H1 (cell line): ENCODE measurements around the gene NHS. TPM values are rescaled to one million over a fixed set of nuclear protein-coding genes. Genes with fewer than 3 reads are reported as not detected.

Experiments used
- CTCF ChIA-PET: fragments of 300-600 bp; sonication (Branson Sonifier 250); formaldehyde crosslinking; loops from one replicate; lab custom pipeline; 2021; ENCODE audit not compliant: partially characterized antibody; lab: Charles Lee
- POLR2A ChIA-PET: fragments of 300-600 bp; sonication (Branson Sonifier 250); formaldehyde crosslinking; loops from one replicate; lab custom pipeline; 2021; ENCODE audit warnings: inconsistent platforms; ENCODE audit not compliant: partially characterized antibody; lab: Charles Lee
- DNase-seq, 2 experiments: peaks; one replicate each; pipeline versions ENCODE4 v3.0.0 to v3.0.0-alpha.2; 2010 to 2022; ENCODE audit warnings: low spot score in 2 of 2, low read depth in 1 of 2, mixed read lengths in 1 of 2
- FAIRE-seq: peaks from 2 replicates; lab custom pipeline; 2011; peaks lifted over from hg19 to GRCh38; lab: Jason Lieb, UNC
- H2AFZ ChIP-seq: 2 replicates; pipeline ENCODE4 v1.8.1; 2012; ENCODE audit warnings: low read length, inconsistent platforms
- H2AK5ac ChIP-seq: 2 replicates; pipeline ENCODE4 v1.6.1; 2013; ENCODE audit warnings: low read depth, low read length
- H2BK120ac ChIP-seq: replicated peaks from 2 replicates; pipeline ENCODE3; 2013; ENCODE audit warnings: low read depth, low read length, inconsistent platforms
- H2BK12ac ChIP-seq: 2 replicates; pipeline ENCODE4 v1.6.1; 2013; ENCODE audit warnings: low read depth, low read length
- H2BK15ac ChIP-seq: 2 replicates; pipeline ENCODE4 v1.6.1; 2013; ENCODE audit warnings: low read length
- H2BK20ac ChIP-seq: 2 replicates; pipeline ENCODE4 v1.6.1; 2013; ENCODE audit warnings: low read length
- H2BK5ac ChIP-seq: 2 replicates; pipeline ENCODE4 v1.6.1; 2013; ENCODE audit warnings: low read depth, low read length
- H3K14ac ChIP-seq: 2 replicates; pipeline ENCODE4 v1.6.1; 2013; ENCODE audit warnings: inconsistent platforms; ENCODE audit not compliant: insufficient read length
- H3K18ac ChIP-seq: 2 replicates; pipeline ENCODE4 v1.6.1; 2013; ENCODE audit warnings: low read length; ENCODE audit errors: extremely low read depth
- H3K23ac ChIP-seq: 2 replicates; pipeline ENCODE4 v1.6.1; 2013; ENCODE audit warnings: inconsistent platforms; ENCODE audit not compliant: insufficient read length
- H3K23me2 ChIP-seq: 2 replicates; pipeline ENCODE4 v1.6.1; 2013; ENCODE audit warnings: low read depth, low read length
- H3K27ac ChIP-seq: 2 replicates; pipeline ENCODE4 v1.6.1; 2011; ENCODE audit warnings: low read depth, low read length, inconsistent platforms
- H3K27me3 ChIP-seq, 4 experiments: replicated peaks in 1 of 4; 1 replicate in 1 of 4; 2 replicates in 3 of 4; pipeline versions ENCODE4 v1.6.1 to v1.8.1; 2011 to 2013; ENCODE audit warnings: low read length in 3 of 4, mild to moderate bottlenecking in 3 of 4, inconsistent platforms in 2 of 4, mixed read lengths in 2 of 4, moderate library complexity in 1 of 4; ENCODE audit not compliant: control insufficient read depth in 3 of 4, insufficient read depth in 3 of 4; ENCODE audit errors: extremely low read depth in 1 of 4
- H3K36me3 ChIP-seq, 4 experiments: 2 replicates each; pipeline versions ENCODE4 v1.6.1 to v1.8.1; 2011 to 2013; ENCODE audit warnings: mild to moderate bottlenecking in 4 of 4, low read length in 3 of 4, moderate library complexity in 2 of 4, control low read depth in 1 of 4, inconsistent platforms in 1 of 4; ENCODE audit not compliant: insufficient read depth in 4 of 4, control insufficient read depth in 2 of 4
- H3K4ac ChIP-seq: replicated peaks from 2 replicates; pipeline ENCODE3; 2013; ENCODE audit warnings: low read length, low read depth, mixed read lengths, inconsistent platforms; ENCODE audit not compliant: insufficient read length
- H3K4me1 ChIP-seq, 4 experiments: replicated peaks in 1 of 4; 1 replicate in 1 of 4; 2 replicates in 3 of 4; pipeline versions ENCODE4 v1.6.1 to v1.8.1; 2011 to 2013; ENCODE audit warnings: low read length in 3 of 4, inconsistent platforms in 2 of 4, mixed read lengths in 1 of 4; ENCODE audit not compliant: insufficient read depth in 4 of 4, control insufficient read depth in 3 of 4
- H3K4me2 ChIP-seq, 2 experiments: 2 replicates each; pipeline versions ENCODE4 v1.6.1 to v1.8.1; 2011 to 2013; ENCODE audit warnings: low read depth in 2 of 2, low read length in 2 of 2, control low read depth in 1 of 2, inconsistent platforms in 1 of 2, mild to moderate bottlenecking in 1 of 2; ENCODE audit not compliant: insufficient read depth in 1 of 2
- H3K4me3 ChIP-seq, 4 experiments: fragments of 200-600, 300-600 bp in 1 of 4; sonication (generic), shearing (Covaris generic), sonication (Bioruptor Twin) in 1 of 4; 2 replicates each; pipeline versions ENCODE4 v1.5.1 to v1.8.1; 2011 to 2016; ENCODE audit warnings: low read length in 4 of 4, low read depth in 3 of 4, control low read depth in 2 of 4, inconsistent platforms in 2 of 4, mild to moderate bottlenecking in 2 of 4, mixed read lengths in 1 of 4, moderate library complexity in 1 of 4; ENCODE audit not compliant: insufficient read depth in 2 of 4; ENCODE audit errors: extremely low read depth in 1 of 4
- H3K56ac ChIP-seq: replicated peaks from 2 replicates; pipeline ENCODE3; 2013; ENCODE audit warnings: low read depth, mild to moderate bottlenecking, mixed read lengths, low read length, inconsistent platforms; ENCODE audit not compliant: insufficient read length
- H3K79me1 ChIP-seq: 2 replicates; pipeline ENCODE4 v1.6.1; 2013; ENCODE audit warnings: low read depth, low read length, control low read depth
- H3K79me2 ChIP-seq, 2 experiments: 2 replicates each; pipeline versions ENCODE4 v1.6.1 to v1.8.1; 2012 to 2013; ENCODE audit warnings: low read length in 2 of 2, mild to moderate bottlenecking in 2 of 2, inconsistent platforms in 1 of 2; ENCODE audit not compliant: insufficient read depth in 2 of 2, control insufficient read depth in 1 of 2
- H3K9ac ChIP-seq, 4 experiments: replicated peaks in 1 of 4; 1 replicate in 1 of 4; 2 replicates in 3 of 4; pipeline versions ENCODE4 v1.6.1 to v1.8.1; 2011 to 2013; ENCODE audit warnings: low read depth in 3 of 4, low read length in 3 of 4, control low read depth in 2 of 4, mild to moderate bottlenecking in 2 of 4, moderate library complexity in 2 of 4, inconsistent platforms in 1 of 4; ENCODE audit errors: extremely low read depth in 1 of 4
- H3K9me3 ChIP-seq, 2 experiments: 2 replicates each; pipeline versions ENCODE4 v1.6.1 to v1.8.1; 2012 to 2013; ENCODE audit warnings: mild to moderate bottlenecking in 2 of 2, moderate library complexity in 2 of 2, control low read depth in 1 of 2, inconsistent platforms in 1 of 2, low read depth in 1 of 2, low read length in 1 of 2, mixed read lengths in 1 of 2; ENCODE audit not compliant: insufficient read depth in 2 of 2
- H4K20me1 ChIP-seq, 2 experiments: replicated peaks in 1 of 2; 2 replicates each; pipeline versions ENCODE3 to v1.8.1; 2011 to 2013; ENCODE audit warnings: inconsistent platforms in 2 of 2, low read length in 2 of 2, mild to moderate bottlenecking in 1 of 2; ENCODE audit not compliant: insufficient read depth in 2 of 2, control insufficient read depth in 1 of 2
- H4K5ac ChIP-seq: 2 replicates; pipeline ENCODE4 v1.6.1; 2013; ENCODE audit warnings: low read length, low read depth, mixed read lengths, inconsistent platforms; ENCODE audit not compliant: insufficient read length
- H4K8ac ChIP-seq: 2 replicates; pipeline ENCODE4 v1.8.0; 2013; ENCODE audit warnings: mild to moderate bottlenecking, moderate library complexity, low read length, inconsistent platforms; ENCODE audit not compliant: insufficient read depth; ENCODE audit errors: extremely low read depth
- H4K91ac ChIP-seq: replicated peaks from 2 replicates; pipeline ENCODE3; 2013; ENCODE audit warnings: low read length, mixed read lengths, inconsistent platforms; ENCODE audit not compliant: insufficient read length
- CBX8 ChIP-seq: fragments of 300-800, 300-1000 bp; sonication (generic); IDR thresholded peaks from 2 replicates; pipeline ENCODE4 v1.7.1; 2016; ENCODE audit warnings: low read depth, low read length, borderline replicate concordance
- POU5F1 ChIP-seq: IDR thresholded peaks from 2 replicates; pipeline ENCODE4 v1.6.1; 2011; ENCODE audit warnings: low read depth, mild to moderate bottlenecking, low read length, moderate library complexity
- SIN3A ChIP-seq, 2 experiments: IDR thresholded peaks in 1 of 2; conservative IDR thresholded peaks in 1 of 2; 2 replicates each; pipeline ENCODE4 v1.6.1; 2011 to 2012; ENCODE audit warnings: low read length in 2 of 2, improper control_type of control experiment in 1 of 2, low read depth in 1 of 2, mild to moderate bottlenecking in 1 of 2
- TAF1 ChIP-seq: IDR thresholded peaks from 2 replicates; pipeline ENCODE4 v1.6.1; 2011; ENCODE audit warnings: mild to moderate bottlenecking, low read depth, low read length
- WGBS, 2 experiments: shearing (Covaris generic) in 1 of 2; methylation state at CpG; one replicate each; pipeline versions ENCODE4 v1.1.6 to v1.1.7; 2013 to 2015; ENCODE audit warnings: low lambda C conversion rate in 2 of 2, mixed read lengths in 2 of 2, inconsistent platforms in 1 of 2, low coverage in 1 of 2, missing lambda C conversion rate in 1 of 2; ENCODE audit not compliant: insufficient replicate concordance in 2 of 2, insufficient coverage in 1 of 2, insufficient read length in 1 of 2; ENCODE audit errors: extremely low coverage in 1 of 2, missing lambda C conversion rate in 1 of 2; 5-methylcytosine and 5-hydroxymethylcytosine counted together
- polyA plus RNA-seq, 7 experiments: library from polyadenylated mRNA; depleted of rRNA in 3 of 7; stranded (reverse) in 5 of 7; unstranded in 2 of 7; fragments of >200 nt in 5 of 7; fragments of 200-250 nt in 2 of 7; gene quantifications; 1 replicate in 5 of 7; 2 replicates in 1 of 7; 4 replicates in 1 of 7; pipeline versions ENCODE4 v1.2.1 to v1.2.3, GENCODE V29; 2011 to 2013; ENCODE audit warnings: missing spikeins in 2 of 7, mixed read lengths in 2 of 7
- total RNA-seq: library from RNA; stranded (reverse); fragmentation: NEBNext Ultra II Directional; extraction: Animal tissue kit (Norgen Biotek cat#: 25700); gene quantifications from 2 replicates; pipeline ENCODE4 v1.2.1, GENCODE V29; 2021
- TF ChIP-seq, protein P1 (sequence below): IDR thresholded peaks from 2 replicates; pipeline ENCODE4 v1.6.1; 2012; ENCODE audit warnings: low read length, inconsistent platforms

Gene NHS
- total and polyA plus RNA-seq, 2 of the 8 experiments (the other 6 are each of a cell fraction or from before 2014, with no cell fraction given): 2.2 to 6.7 TPM

DNA sequence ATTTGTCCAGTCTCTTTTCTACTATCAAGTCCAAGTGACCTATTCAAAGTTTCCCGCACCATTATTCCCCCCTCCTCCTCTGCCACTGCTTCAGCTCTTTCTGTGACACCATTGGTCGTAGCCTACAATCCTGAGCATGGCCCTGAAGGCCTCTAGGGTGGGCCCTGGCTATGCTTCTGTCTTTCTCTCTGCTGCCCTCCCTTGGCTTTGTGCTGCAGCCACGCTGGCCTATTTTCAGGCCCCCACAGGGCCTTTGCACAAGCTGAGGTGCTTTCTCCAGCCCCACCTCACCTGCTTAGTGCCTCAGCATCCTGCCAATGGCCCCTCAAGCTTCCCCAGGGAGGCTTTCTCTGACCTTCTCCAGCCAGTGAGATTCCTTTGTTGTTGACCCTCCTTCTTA is 156.5 kb downstream of the NHS start:
- no peak overlapping the region for H3K4me2 ChIP-seq
- FAIRE-seq: no peak
- no peak overlapping the region for H3K18ac ChIP-seq
- H2BK15ac ChIP-seq: no peak overlapping the region
- no peak overlapping the region for H3K14ac ChIP-seq
- H3K36me3 ChIP-seq: no peaks in the 10 kb centered on the region
- peaks cover 0 to 5% (median 0%) of the 10 kb centered on the region in 4 experiments; a peak in 2 of 7 replicates for H3K4me1 ChIP-seq
- DNase-seq: no peak
- H3K23ac ChIP-seq: no peak overlapping the region
- ChIA-PET CTCF (interaction anchor here (0.6 to 1.6 kb wide), 8 partner anchors 9 to 289 kb away, joined by 3 to 4 read pairs (median 3); no protein-coding TSS in a partner anchor), POLR2A (interaction anchor here (0.6 kb wide), 1 partner anchor 125 kb away, joined by 3 read pairs; no protein-coding TSS in a partner anchor)
- no peak overlapping the region for H3K4me3 ChIP-seq
- H2AFZ ChIP-seq: no peak overlapping the region
- H4K91ac ChIP-seq: no peak overlapping the region
- no peaks in the 10 kb centered on the region for H3K9me3 ChIP-seq
- no peak overlapping the region for H3K56ac ChIP-seq
- H3K27ac ChIP-seq: no peak overlapping the region
- H4K20me1 ChIP-seq: no peaks in the 10 kb centered on the region
- no peak overlapping the region for H2BK20ac ChIP-seq
- H3K4ac ChIP-seq: no peak overlapping the region
- no peak overlapping the region for H4K8ac ChIP-seq
- WGBS, 2 experiments: 79% methylated on average over 3 of the region's 3 CpGs; no CpG with 5 or more reads in 1 of the 2 experiments
- H3K27me3 ChIP-seq: no peaks in the 10 kb centered on the region
- no peak overlapping the region for H4K5ac ChIP-seq
- no peak overlapping the region for H2BK120ac ChIP-seq
- no peaks in the 10 kb centered on the region for H3K23me2 ChIP-seq
- H3K79me2 ChIP-seq: no peaks in the 10 kb centered on the region
- H2AK5ac ChIP-seq: no peak overlapping the region
- H2BK5ac ChIP-seq: no peak overlapping the region
- no peak overlapping the region for H3K9ac ChIP-seq
- H2BK12ac ChIP-seq: no peak overlapping the region
- H3K79me1 ChIP-seq: no peaks in the 10 kb centered on the region
- TF ChIP-seq POU5F1 (no peak), TAF1 (no peak), SIN3A (conservative IDR thresholded peaks at IDR 0.05 in 1 of 2, IDR thresholded peaks at IDR 0.05 in 1 of 2; ENCODE audit: low read depth in 1 of 2, low read length in 2 of 2) (no peak), CBX8 (no peak)
- TF ChIP-seq, protein P1, sequence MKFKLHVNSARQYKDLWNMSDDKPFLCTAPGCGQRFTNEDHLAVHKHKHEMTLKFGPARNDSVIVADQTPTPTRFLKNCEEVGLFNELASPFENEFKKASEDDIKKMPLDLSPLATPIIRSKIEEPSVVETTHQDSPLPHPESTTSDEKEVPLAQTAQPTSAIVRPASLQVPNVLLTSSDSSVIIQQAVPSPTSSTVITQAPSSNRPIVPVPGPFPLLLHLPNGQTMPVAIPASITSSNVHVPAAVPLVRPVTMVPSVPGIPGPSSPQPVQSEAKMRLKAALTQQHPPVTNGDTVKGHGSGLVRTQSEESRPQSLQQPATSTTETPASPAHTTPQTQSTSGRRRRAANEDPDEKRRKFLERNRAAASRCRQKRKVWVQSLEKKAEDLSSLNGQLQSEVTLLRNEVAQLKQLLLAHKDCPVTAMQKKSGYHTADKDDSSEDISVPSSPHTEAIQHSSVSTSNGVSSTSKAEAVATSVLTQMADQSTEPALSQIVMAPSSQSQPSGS: no peak
